GM18498 (cell line): ENCODE measurements around the gene SPRR3.

Source experiments
- ATAC-seq: cut with Tn5 transposase; IDR thresholded peaks from one replicate; pipeline ENCODE4 v1.9.1; 2021; ENCODE audit warnings: mild to moderate bottlenecking, moderate library complexity; ENCODE audit not compliant: unreplicated experiment

The SPRR3 gene

DNA sequence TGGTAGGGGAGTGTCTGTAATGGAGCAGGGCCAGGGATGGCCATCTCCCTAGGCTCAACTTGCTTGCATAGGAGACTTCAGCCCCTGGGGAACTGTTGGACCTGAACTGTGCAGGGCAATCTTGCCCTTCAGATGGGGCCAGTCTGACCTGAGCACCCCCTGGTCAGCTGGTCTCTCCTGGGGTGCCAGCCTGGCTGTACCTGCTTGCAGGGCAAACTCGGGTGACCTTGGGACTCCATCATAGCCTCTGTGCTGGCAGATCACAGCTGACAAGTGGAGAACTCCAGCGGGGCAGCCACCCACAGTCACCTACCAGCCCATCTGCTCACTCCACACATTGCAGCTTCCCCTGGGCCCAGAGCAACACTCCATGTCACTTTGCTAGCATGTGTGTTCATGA lies 47.7 kb downstream of the SPRR3 start:
- ATAC-seq: no peak
